Heart left ventricle (tissue), 13 donors: ENCODE results near the gene LIPN.

Experiments used
- POLR2A ChIP-seq, 2 donors: fragments of 450-650 bp; IDR thresholded peaks; one replicate each; pipeline ENCODE4 v1.6.1; 2017; ENCODE audit warnings: antibody characterized with exemption in 2 of 2, mild to moderate bottlenecking in 2 of 2, moderate library complexity in 2 of 2
- TF ChIP-seq, protein P1 (sequence below), 12 donors: fragments of 200-600 bp; sonication (generic) in 4 of 12; IDR thresholded peaks; one replicate each; pipeline versions ENCODE4 v1.5.0 to v1.8.0; 2018 to 2022; ENCODE audit warnings: antibody characterized with exemption in 12 of 12, mild to moderate bottlenecking in 5 of 12
- donor health status: ischemic (EF 13 %, LVEDD 7.1; RV severe dilation, severe dysfunction).
- donor health status: DM: no; HTN: yes; CAD: no.
- donor health status: DM: no; HTN: no; CAD: no.
- donor health status: ischemic (EF 25% LVEDD 6.9; RV normal size, moderate dysfunction).
- donor health status: ischemic (EF 25% LVEDD 5.7; RV mildly dilated, moderate dysfunction).
- donor health status: ischemic (EF 35%, LVEDD 5.7; RV mildly dilated, moderate dysfunction).
- donor health status: nonischemic (EF 11% LVEDD 7.7; RV severe dilation, severe dysfunction).
- donor health status: DM: yes; HTN: yes; CAD: no.
- donor health status: PGD.
- donor health status: ischemic (EF 29% LVEDD 5.4; RV normal size, mild dysfunction).
- donor health status: nonischemic (EF 23%, LVEDD 6.1; RV moderate dilation, normal function).

GRCh38 chr10:88742448-88742847, 17.4 kb upstream of the LIPN start:
- TF ChIP-seq, protein P1, sequence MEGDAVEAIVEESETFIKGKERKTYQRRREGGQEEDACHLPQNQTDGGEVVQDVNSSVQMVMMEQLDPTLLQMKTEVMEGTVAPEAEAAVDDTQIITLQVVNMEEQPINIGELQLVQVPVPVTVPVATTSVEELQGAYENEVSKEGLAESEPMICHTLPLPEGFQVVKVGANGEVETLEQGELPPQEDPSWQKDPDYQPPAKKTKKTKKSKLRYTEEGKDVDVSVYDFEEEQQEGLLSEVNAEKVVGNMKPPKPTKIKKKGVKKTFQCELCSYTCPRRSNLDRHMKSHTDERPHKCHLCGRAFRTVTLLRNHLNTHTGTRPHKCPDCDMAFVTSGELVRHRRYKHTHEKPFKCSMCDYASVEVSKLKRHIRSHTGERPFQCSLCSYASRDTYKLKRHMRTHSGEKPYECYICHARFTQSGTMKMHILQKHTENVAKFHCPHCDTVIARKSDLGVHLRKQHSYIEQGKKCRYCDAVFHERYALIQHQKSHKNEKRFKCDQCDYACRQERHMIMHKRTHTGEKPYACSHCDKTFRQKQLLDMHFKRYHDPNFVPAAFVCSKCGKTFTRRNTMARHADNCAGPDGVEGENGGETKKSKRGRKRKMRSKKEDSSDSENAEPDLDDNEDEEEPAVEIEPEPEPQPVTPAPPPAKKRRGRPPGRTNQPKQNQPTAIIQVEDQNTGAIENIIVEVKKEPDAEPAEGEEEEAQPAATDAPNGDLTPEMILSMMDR (IDR thresholded peaks at IDR 0.05): no peak
- no peak for TF ChIP-seq POLR2A (IDR thresholded peaks at IDR 0.05)
